HG02759 (cell line): ENCODE data around the gene XYLT2.
"Not testable (repeated sequence)": the region's sequence is repeated elsewhere in the genome, so short reads cannot be mapped to it uniquely, and the experiment has no call there.

Experiments
- ATAC-seq: cut with Tn5 transposase; IDR thresholded peaks from one replicate; pipeline ENCODE4 v1.9.1; 2021; ENCODE audit warnings: mild to moderate bottlenecking, moderate library complexity; ENCODE audit not compliant: unreplicated experiment

Gene XYLT2

DNA sequence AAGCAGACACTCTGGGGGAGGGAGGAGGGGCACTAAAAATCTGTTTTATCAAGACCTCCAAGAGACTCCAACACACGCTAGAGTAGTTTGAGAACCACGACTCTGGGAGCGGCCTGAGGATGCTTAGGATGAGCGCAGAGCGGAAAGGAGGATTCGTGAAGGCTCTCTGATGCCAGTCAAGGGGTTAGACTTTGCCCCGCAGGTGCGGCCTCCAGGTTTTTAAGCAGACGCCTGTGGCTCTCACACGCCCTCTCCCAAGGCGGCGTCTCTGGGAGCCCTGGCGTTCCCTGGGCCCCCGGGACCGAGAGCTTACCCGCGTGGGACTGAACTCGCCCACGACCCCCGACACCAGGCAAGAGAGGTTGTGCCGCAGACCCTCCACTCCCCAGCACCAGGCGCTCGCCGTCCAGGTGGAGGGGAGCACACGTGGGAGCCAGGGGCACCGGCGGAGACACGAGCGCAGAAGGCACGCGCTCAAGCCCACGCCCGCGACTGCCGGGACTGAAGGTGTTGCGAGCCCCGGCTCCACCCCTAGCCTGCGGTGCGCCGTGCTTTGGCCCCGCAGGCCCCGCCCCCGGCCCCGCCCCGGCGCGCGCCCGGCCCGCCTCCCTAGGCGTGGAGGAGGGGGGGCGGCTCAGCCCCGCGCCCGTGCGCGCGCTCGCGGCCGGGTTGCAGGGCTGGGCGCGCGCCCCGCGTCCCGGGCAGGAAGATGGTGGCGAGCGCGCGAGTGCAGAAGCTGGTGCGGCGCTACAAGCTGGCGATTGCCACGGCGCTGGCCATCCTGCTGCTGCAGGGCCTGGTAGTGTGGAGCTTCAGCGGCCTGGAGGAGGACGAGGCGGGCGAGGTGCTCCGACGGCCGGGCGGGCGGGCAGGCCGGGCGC lies at the start of gene XYLT2:
Gene XYLT2 (plus strand): TSS at position 695 of the 881 bp plus-strand sequence. CDS start 15 bp downstream, at position 710.
- peak; percentile 82 for ATAC-seq

DNA sequence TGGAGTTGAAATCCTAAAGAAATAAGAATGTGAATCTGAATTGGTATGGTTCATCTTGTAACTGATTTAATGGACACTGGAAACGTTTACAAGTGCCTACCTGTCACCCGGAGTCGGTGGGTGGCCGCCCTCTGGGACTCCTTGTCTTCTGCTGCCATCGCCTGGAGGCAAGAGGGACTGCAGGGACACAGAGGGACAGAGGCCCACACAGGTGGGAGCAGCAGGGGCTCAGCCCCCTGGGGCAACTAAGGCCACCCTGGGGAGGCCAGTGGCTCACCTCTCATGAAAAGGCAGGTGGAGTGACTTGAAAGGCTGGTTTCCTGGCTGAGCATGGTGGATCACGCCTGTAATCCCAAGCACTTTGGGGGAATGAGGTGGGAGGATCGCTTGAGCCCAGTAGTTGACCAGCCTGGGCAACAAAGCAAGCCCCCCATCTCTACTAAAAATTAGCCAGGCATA lies 48.5 kb upstream of the XYLT2 start:
- ATAC-seq, result no peak

DNA sequence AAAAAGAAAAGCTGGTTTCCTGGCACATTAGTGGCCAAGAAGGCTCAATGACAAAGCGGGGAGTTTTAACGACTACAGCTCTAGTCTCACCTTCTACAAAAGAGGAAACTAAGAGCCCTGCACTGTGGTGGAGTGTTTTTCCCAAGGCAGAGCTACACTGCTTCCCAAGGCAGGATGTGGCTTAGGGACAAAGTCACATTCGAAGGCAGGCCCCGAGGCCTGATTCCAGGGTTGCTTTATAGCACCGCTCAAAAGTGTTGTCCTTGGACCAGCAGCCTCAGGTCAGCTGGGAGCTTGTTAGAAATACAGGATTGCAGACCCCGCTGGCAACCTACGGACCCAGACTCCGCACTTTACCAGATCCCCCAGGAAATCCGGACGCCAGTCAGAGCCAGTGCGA lies 47.9 kb upstream of the XYLT2 start:
- ATAC-seq, result no peak

DNA sequence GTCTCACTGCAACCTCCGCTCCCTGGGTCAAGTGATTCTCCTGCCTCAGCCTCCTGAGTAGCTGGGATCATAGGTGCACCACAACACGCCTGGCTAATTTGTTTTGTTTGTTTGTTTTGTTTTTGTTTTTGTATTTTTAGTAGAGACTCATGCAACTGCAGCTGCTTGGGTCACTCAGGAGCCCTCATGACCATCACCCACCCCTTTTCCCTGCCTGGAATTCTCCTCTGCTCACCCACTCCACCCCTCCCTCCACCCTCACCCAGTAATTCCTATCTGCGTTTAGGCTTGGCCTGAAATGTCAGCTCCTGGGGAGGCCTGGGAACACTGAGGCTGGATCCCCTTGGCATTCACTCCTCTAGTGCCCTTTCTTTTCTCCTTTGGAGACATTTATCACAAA lies 46.1 kb upstream of the XYLT2 start:
- ATAC-seq, result no peak

DNA sequence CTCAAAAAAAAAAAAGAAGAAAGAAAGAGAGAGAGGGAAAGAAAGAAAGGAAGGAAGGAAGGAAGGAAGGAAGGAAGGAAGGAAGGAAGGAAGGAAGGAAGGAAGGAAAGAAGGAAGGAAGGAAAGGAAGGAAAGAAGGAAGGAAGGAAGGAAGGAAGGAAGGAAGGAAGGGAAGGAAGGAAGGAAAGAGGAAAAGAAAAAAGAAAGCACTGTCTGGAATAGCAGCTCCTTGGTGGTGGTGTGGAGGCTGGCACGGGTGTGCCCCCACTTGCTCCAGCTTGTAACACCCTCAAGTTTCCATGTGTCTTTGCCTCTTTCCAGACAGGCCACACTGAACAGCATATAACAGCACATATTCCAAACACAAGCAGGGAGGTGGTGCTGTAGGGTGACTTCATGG lies 45.1 kb upstream of the XYLT2 start:
- not testable (repeated sequence) for ATAC-seq

DNA sequence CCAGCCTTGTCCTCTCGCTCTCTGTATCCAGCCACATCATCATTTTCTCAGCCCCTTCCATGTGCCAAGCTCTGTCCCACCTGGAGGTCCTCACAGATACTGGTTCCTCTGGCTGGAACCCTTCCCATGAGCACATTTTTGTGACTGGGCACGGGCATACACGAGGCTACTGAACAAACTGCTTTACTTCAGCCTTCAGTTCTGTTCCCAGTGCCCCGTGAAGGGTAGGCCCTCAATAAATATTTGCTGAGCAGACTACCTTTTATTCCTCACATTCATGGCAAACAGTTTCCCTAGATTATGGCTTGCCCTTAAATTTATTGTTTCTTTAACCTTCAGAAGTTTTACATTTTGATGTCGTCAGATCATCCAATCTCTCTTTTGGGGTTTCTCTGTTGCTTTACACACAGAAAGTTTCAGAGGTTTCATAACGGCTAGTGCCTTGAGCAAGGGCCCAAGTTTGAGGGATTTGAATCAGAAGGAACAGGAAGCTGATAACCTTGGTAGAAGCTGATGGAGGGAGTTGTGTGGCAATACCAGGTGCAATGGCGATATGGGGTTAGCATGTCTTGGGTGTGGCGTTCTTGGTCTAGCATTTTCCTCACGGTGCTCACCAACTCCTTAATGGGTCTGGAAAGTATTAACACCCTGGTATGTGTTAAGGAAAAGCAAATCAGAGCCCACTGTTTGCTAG lies 43.9 kb upstream of the XYLT2 start:
- ATAC-seq, result no peak

DNA sequence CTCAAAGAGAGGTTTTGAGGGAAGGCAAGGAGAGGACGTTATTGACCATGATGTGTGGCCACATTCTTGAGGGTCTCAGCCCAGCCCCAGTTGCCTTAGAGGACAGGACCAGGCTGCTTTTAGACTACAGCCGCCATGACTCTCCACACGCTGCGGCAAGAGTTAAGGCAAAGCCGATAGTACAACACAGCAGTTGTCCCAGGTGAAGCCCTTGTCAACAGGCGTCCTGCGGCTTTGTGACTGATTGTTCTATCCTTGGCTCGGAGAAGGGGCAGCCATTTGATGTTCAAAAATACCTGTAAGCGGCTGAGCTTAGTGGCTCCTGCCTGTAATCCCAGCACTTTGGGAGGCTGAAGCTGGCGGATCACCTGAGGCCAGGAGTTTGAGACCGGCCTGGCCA lies 42.9 kb upstream of the XYLT2 start:
- ATAC-seq, result no peak

DNA sequence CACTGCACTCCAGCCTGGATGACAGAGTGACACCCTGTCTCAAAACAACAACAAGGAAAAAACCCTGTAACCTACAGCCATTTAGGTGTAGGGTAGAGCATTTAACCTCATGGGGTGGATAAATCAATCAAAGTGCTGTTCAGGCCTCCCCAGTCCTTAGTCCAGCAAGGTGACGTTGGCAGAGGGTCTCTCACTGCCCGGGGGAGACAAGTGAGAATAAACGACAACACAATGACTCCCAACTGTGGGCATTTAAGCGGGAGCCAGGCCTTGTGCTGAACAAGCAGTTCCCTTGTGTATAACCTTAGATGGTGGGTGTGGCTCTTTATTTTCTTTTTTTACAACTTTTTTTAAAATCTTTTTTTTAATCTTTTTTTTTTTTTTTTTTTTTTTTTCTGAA lies 42.3 kb upstream of the XYLT2 start:
- ATAC-seq, result no peak

DNA sequence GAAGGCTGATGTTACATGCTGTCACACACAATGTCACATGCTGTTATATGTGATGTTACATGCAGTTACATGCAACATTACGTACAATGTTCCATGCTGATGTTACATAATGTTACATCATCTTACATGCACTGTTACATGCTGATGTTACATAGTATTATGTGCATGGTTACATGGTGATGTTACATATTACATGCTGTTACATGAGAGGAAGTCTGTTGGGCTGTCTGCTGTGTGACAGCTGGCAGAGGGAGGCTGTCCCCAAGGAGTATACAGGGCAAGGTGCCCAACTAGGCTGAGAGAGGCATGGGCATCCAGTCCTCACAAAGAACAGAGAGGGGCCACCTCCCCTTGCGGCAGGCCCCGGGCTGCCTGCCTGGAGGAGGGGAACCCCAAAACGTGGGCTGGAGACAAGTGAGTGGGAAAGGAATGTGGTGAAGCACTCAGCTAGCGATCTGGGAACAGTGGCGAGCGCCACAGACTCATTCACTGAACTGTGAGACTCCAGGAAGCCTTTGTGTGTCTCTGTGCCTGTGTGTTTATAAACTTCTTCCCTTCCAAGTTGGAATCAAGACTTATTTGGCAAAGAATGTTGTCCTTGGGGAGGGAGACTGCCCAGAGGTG lies 41.0 kb upstream of the XYLT2 start:
- ATAC-seq, result no peak

DNA sequence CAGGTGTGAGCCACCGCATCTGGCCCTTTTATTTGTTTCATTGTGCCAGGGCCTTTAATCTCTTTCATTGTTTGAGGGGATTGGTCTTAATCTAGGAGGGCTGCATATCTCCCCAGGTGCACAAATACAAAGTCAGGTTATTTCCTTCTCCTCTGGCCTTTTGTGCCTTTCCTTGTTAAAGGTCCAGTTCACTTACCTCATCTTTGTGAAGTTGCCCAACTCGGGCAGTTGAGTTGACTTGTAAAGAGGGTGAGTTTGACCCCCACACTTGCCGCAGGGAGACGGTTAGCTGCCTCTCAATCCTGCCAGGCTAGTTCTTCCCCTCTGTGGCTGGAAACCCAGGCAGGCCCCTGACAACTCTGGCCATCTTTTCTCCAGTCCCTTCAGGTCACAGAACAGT lies 38.3 kb upstream of the XYLT2 start:
- ATAC-seq, result no peak

DNA sequence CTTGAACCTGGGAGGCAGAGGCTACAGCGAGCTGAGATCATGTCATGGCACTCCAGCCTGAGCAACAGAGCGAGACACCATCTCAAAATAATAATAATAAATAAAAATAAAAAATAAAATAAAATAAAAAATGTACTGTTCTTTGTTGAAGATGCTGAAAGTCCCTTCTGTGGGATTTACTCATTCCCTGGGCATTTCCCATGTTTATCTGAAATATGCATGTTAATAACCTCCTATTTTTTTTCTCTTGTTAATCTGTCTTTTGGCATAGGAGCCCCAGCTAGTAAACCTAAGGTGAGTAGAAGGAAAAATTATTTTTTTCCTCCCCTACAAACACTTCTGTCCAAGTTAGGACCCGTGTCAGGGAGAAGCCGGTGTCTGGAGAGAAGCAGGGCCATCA lies 37.3 kb upstream of the XYLT2 start:
- no peak for ATAC-seq

DNA sequence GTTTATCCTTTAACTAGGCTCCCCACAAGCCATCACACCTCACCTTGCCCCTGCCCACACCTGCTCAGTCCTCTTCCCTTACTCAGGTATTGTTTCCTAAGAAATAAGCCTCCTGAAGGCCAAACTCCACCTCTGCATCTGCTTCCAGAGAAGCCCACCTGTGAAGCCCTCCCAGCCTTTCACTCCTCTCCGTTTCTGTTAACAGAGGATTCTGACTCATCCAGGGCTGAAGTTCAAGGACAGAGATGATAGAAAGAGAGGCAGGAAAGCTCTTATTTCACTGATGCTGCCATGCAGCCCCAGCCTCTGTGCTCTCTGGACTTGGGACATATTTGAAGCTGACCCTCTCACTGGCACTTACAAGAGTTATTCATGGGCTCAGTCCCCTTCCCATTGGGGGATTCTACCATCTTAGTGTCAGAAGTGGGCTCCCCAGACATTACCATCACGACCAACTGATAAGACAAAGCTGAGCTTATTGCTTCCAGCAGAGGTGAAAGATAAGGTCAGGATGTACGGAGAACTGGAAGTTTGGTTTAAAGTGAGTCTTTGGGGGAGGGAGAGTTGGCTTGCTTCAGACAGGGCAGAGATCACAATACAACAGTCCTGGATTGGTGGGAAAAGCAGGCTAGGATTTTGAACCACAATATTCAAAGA lies 35.3 kb upstream of the XYLT2 start:
- no peak for ATAC-seq

DNA sequence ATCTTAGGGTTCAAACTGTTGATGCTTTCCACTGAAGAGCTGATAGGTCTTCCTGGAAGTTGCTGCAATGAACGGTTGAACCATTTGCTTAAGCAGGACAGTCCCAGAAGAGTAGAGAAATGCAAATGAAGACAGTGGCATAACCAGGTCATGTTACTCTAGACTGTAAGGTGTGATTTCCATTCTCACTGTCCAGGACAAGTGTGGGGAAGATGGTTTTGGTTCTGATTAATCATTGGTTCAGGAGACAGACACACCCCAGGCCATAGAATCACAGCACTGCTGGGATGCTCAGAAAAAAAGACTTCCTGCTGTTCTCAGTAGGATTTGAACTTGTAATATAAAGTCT lies 34.8 kb upstream of the XYLT2 start:
- ATAC-seq, result no peak

DNA sequence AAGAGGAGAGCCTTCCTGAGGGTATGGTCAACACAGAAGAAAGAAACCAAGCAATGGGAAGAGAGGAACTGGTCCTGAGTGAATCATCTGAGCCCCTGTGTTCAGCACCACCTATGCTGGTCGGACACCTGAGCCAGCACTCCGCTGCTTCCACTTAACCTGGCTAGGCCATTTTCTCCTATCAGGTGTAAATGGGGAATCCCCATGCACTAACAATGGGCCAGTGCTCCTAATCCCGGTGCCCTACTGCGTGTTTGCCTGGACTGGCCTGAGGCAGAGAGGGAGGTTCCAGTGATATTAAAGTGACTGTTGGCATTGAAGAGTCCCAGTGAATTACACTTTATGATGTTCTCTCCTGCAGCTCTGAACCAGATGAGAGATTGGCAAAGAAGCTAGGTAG lies 34.4 kb upstream of the XYLT2 start:
- ATAC-seq, result no peak

DNA sequence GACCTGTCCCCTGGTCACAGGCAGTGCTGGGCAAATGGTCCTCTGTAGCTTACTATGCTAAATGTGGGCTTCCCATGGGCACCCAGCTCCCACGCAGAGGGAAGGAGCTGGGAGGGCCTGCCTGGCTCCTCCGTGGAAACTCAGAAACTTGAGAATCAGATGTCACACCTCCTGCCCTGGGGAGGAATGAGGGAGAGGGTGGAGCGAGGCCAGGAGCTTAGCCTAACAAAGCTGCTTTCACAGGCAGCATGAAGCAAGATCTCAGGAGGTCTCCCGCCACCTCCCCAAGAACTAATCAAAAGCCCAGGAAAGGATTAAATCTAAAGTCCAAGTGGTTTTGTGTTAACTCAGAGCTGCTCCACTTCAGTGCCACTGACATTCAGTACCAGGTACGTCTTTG lies 33.6 kb upstream of the XYLT2 start:
- ATAC-seq, result no peak

DNA sequence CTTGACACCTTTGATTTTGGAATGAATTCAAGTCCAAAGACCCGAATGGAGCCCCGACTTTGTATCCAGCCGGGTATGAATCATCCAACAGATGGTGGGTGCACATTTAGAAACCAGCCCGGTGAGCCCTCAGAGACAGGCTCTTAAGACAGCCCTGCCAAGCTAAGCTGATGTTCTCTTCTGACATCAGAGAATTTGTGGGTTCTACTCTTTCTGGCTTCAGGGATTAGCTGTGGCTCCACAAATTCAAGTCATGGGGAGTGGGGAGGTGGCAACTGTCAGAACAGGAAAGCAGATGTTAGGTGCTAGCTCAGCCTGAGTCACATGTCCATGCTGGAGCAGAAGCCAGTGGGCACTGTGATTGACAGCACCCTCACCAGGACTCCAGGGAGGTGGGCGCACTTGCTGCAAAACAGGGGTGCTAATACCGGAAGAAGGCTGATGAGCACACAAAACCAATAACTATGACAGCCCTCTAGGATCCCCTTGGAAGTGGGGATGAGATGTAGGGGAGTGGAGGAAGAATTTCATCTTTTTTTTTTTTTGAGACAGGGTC lies 31.4 kb upstream of the XYLT2 start:
- ATAC-seq, result no peak

DNA sequence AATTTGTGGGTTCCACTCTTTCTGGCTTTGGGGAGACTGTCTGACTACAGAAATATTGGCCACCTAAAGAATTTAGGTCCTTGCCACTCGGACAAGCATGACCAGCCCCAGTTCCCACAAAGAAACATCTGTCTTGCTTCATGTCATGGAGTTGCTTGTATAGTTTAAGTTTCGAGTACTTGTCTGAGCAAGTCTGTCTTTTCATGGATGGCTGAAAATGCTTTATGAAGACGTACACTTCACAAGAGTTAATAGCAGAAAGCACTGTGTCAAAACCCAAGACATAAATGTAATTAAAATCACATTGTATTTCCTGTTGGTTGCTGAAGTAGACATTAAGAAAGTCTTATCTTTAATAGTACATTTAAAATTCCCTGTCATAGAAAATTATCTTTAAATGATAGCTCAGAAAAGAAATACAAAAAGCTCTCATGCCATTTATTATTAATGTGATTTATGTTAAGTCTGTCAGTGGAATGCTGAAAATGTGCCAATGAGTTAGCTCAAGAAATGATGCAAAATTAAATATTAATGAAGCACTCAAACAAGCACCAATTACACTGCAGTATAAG lies 29.8 kb upstream of the XYLT2 start:
- no peak for ATAC-seq

DNA sequence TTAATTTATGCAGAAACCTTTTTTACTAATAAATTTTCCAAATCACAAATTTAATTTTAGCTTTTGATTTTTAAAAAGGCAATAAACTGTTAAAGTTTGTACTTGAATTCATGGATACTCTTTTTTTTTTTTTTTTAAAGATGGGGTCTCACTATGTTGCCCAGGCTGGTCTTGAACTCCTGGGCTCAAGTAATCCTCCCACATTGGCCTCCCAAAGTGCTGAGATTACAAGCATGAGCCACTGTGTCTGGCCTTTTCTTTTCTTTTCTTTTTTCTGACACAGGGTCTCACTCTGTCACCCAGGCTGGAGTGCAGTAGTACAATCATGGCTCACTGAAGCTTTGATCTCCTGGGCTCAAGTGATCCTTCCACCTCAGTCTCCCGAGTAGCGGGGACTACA lies 29.3 kb upstream of the XYLT2 start:
- not testable (repeated sequence) for ATAC-seq

DNA sequence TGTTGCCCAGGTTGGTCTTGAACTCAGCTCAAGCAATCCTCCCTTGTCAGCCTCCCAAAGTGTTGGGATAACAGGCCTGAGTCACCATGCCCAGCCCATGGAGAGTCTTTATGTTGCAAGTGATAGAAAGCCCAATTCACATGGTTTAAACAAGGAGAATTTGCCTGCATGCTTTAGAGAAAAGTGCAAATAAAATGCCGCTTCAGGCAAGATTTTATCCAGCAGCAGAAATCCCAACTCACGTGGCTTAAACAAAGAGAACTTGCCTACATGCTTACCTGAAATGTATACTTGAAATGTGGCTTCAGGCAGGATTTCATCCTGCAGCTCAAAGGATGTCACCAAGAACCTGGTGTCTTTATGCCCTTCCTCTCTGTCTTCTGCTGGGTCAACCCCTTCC lies 28.8 kb upstream of the XYLT2 start:
- ATAC-seq, result no peak

DNA sequence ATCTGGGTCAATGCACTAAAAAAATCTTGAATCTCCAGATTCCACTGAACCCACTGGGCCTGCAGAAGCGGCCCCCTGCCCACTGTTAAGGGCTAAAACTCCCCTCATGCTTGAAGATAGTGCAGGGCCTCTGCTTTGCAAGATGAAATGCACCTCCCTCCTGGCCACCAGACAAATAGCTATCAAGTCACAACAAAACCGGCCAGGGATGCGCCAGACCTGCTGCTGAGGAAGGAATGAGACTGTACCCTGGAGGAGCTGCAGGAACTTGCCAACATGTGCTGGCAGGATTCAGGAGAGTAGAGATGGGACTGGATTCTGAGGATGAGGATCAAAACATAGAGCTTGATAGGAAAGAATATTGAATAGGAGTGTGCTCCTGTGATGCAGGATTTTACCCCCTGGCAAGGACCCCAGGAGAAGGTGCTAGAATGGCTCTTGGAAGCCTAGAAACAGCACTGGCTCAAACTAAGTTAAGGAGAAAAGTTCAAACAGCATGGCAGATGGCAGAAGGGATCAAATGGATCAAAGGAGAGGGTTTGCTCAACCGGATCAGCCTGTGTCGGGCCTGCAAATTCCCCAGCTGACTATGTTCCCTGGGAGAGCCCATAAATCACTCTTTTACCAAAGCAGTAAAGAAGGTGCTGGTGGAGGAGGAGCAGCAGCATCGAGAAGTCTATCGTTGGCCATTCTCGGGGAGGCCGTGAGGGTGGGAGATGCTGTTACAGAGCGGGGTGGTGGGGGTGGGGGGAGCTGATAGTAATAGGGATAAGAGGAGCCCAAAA lies 27.2 kb upstream of the XYLT2 start:
- ATAC-seq, result no peak
